KOPT-K1 (cell line): ENCODE results near the gene ARID1A.

Experiments
- H3K27ac ChIP-seq: fragments of 200-600 bp; sonication (generic); 2 replicates; pipeline ENCODE4 v1.5.1; 2016; ENCODE audit warnings: antibody characterized with exemption, mild to moderate bottlenecking, low read depth, low read length; ENCODE audit not compliant: poor library complexity, severe bottlenecking
- H3K36me3 ChIP-seq: fragments of 200-600 bp; sonication (generic); 2 replicates; pipeline ENCODE4 v1.5.1; 2017; ENCODE audit warnings: antibody characterized with exemption, mild to moderate bottlenecking, low read length, moderate library complexity; ENCODE audit not compliant: insufficient read depth
- H3K9me3 ChIP-seq: fragments of 200-600 bp; sonication (generic); 2 replicates; pipeline ENCODE4 v1.5.1; 2017; ENCODE audit warnings: antibody characterized with exemption, low read length, mild to moderate bottlenecking; ENCODE audit not compliant: insufficient read depth, poor library complexity, severe bottlenecking

Gene ARID1A

GRCh38 chr1:26752519-26752918 lies 56.7 kb downstream of the ARID1A start:
- Histone ChIP-seq H3K9me3 (no peaks in the 10 kb centered on the region), H3K36me3 (peaks cover 97% of the 10 kb centered on the region), H3K27ac (no peak overlapping the region)

- Histone ChIP-seq H3K9me3 (no peaks in the 10 kb centered on the region), H3K27ac (no peak overlapping the region), H3K36me3 (peaks cover 100% of the 10 kb centered on the region)
Measured at GRCh38 chr1:26754086-26754874, 58.5 kb downstream of the ARID1A start.

GRCh38 chr1:26758358-26758757 lies 62.5 kb downstream of the ARID1A start:
- H3K9me3 ChIP-seq: no peaks in the 10 kb centered on the region
- no peak overlapping the region for H3K27ac ChIP-seq
- H3K36me3 ChIP-seq: peaks cover 100% of the 10 kb centered on the region

- H3K9me3 ChIP-seq: no peaks in the 10 kb centered on the region
- H3K36me3 ChIP-seq: peaks cover 100% of the 10 kb centered on the region
- H3K27ac ChIP-seq: no peak overlapping the region
Measured at GRCh38 chr1:26759531-26759930, 63.7 kb downstream of the ARID1A start.

- no peak overlapping the region for H3K27ac ChIP-seq
- H3K9me3 ChIP-seq: no peaks in the 10 kb centered on the region
- H3K36me3 ChIP-seq: peaks cover 100% of the 10 kb centered on the region
Measured at GRCh38 chr1:26761217-26761616, 65.4 kb downstream of the ARID1A start.

GRCh38 chr1:26767714-26768113 lies 71.9 kb downstream of the ARID1A start:
- Histone ChIP-seq H3K36me3 (peaks cover 100% of the 10 kb centered on the region), H3K27ac (no peak overlapping the region), H3K9me3 (no peaks in the 10 kb centered on the region)

- H3K36me3 ChIP-seq: peaks cover 100% of the 10 kb centered on the region
- H3K9me3 ChIP-seq: no peaks in the 10 kb centered on the region
- H3K27ac ChIP-seq: no peak overlapping the region
Measured at GRCh38 chr1:26768755-26769154, 72.9 kb downstream of the ARID1A start.

- Histone ChIP-seq H3K27ac (no peak overlapping the region), H3K36me3 (peaks cover 100% of the 10 kb centered on the region), H3K9me3 (no peaks in the 10 kb centered on the region)
Measured at GRCh38 chr1:26771285-26771642, 75.4 kb downstream of the ARID1A start.

GRCh38 chr1:26771643-26772321 lies 76.0 kb downstream of the ARID1A start:
- H3K9me3 ChIP-seq: no peaks in the 10 kb centered on the region
- H3K27ac ChIP-seq: no peak overlapping the region
- H3K36me3 ChIP-seq: peaks cover 100% of the 10 kb centered on the region

GRCh38 chr1:26772687-26773086 lies 76.9 kb downstream of the ARID1A start:
- Histone ChIP-seq H3K27ac (no peak overlapping the region), H3K9me3 (no peaks in the 10 kb centered on the region), H3K36me3 (peaks cover 100% of the 10 kb centered on the region)

GRCh38 chr1:26774462-26774861 lies 78.6 kb downstream of the ARID1A start:
- peaks cover 100% of the 10 kb centered on the region for H3K36me3 ChIP-seq

GRCh38 chr1:26775666-26776065 lies 79.9 kb downstream of the ARID1A start:
- Histone ChIP-seq H3K9me3 (no peaks in the 10 kb centered on the region), H3K36me3 (peaks cover 100% of the 10 kb centered on the region), H3K27ac (no peak overlapping the region)

More at GRCh38 chr1:26774462-26774861, 78.6 kb downstream of the ARID1A start:
- no peak overlapping the region for H3K27ac ChIP-seq
- no peaks in the 10 kb centered on the region for H3K9me3 ChIP-seq

- H3K9me3 ChIP-seq: no peaks in the 10 kb centered on the region
- no peak overlapping the region for H3K27ac ChIP-seq
- peaks cover 100% of the 10 kb centered on the region for H3K36me3 ChIP-seq
Measured at GRCh38 chr1:26779098-26779668, 83.4 kb downstream of the ARID1A start.

GRCh38 chr1:26780344-26780957 lies 84.6 kb downstream of the ARID1A start:
- Histone ChIP-seq H3K36me3 (peaks cover 89% of the 10 kb centered on the region), H3K27ac (no peak overlapping the region), H3K9me3 (no peaks in the 10 kb centered on the region)

GRCh38 chr1:26781206-26781825 lies 85.5 kb downstream of the ARID1A start:
- Histone ChIP-seq H3K9me3 (no peaks in the 10 kb centered on the region), H3K36me3 (peaks cover 80% of the 10 kb centered on the region), H3K27ac (no peak overlapping the region)
